ENCODE measurements around the gene ACADSB. TPM values are rescaled to one million over a fixed set of nuclear protein-coding genes. Genes with fewer than 3 reads are reported as not detected.

Gene ACADSB
- polyA plus RNA-seq, 3 donors: 3.9 to 14.7 (median 7.5) TPM

DNA sequence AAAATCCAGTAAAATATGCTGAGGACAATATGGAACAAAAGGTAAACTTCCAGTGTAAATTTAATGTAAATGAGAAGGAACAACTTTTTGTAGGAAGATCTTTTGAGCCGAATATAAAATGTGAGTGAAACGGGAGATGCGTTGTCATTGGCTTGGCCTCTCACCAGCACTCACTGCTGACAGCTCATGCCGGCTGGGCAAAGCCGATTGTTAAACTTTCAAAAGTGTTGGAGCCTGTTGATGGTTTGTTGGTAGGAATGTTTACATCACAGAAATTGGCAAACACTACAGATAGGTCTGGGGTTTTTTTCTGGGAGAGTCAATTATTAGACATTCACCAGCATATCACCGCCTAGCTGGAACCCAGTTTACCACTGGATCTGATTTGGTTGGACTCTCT lies 22.5 kb upstream of the ACADSB start:
- Histone ChIP-seq H3K27ac (ENCODE audit: low read depth in 1 of 2, low read length in 2 of 2) (no peak overlapping the region), H3K79me2 (ENCODE audit: insufficient read depth, low read length) (no peaks in the 10 kb centered on the region), H3K4me2 (replicated peaks; ENCODE audit: extremely low read depth, low read length, poor library complexity, severe bottlenecking) (no peak overlapping the region), H3K27me3 (ENCODE audit: control insufficient read depth in 2 of 2, insufficient read depth in 2 of 2, low read length in 2 of 2) (no peaks in the 10 kb centered on the region), H3K4me3 (replicated peaks in 1 of 3; ENCODE audit: low read depth in 2 of 3, low read length in 3 of 3) (no peak overlapping the region), H3K4me1 (ENCODE audit: control insufficient read depth in 1 of 2, insufficient read depth in 2 of 2, low read length in 2 of 2) (no peaks in the 10 kb centered on the region), H4K20me1 (ENCODE audit: insufficient read depth, low read length) (no peaks in the 10 kb centered on the region), H3K9me3 (replicated peaks in 1 of 2; ENCODE audit: control insufficient read depth in 1 of 2, insufficient read depth in 1 of 2, low read length in 2 of 2) (no peaks in the 10 kb centered on the region), H3K36me3 (replicated peaks in 1 of 2; ENCODE audit: control insufficient read depth in 1 of 2, insufficient read depth in 2 of 2, low read length in 2 of 2) (peaks cover 8 to 11% of the 10 kb centered on the region in 2 donors), H3K9ac (ENCODE audit: insufficient read depth, low read length, poor library complexity, severe bottlenecking) (no peak overlapping the region), H2AFZ (ENCODE audit: insufficient read depth, low read depth, low read length, poor library complexity, severe bottlenecking) (no peak overlapping the region)
- WGBS (ENCODE audit: insufficient coverage): 88% methylated on average over 3 of the region's 6 CpGs
- no peak overlapping the region for H3K27ac Mint-ChIP-seq
- DNase-seq: no peak
- no peaks in the 10 kb centered on the region for H3K27me3 Mint-ChIP-seq (ENCODE audit: low read depth in 3 of 3)
- peaks cover 23 to 24% of the 10 kb centered on the region in 2 donors for H3K36me3 Mint-ChIP-seq
- H3K4me1 Mint-ChIP-seq: no peaks in the 10 kb centered on the region
- H3K9me3 Mint-ChIP-seq: no peaks in the 10 kb centered on the region
- intact Hi-C loops (cut with micrococcal nuclease): no loop called here
- H3K4me3 Mint-ChIP-seq: no peak overlapping the region
- no peak for TF ChIP-seq CTCF (IDR thresholded peaks at IDR 0.05)

- no CpG with 5 or more reads among the region's 2 CpGs for WGBS (ENCODE audit: insufficient coverage)
- no peaks in the 10 kb centered on the region for H3K4me1 ChIP-seq (ENCODE audit: control insufficient read depth in 1 of 2, insufficient read depth in 2 of 2, low read length in 2 of 2)
- no peaks in the 10 kb centered on the region for H3K27me3 Mint-ChIP-seq (ENCODE audit: low read depth in 3 of 3)
- no peak for TF ChIP-seq CTCF (IDR thresholded peaks at IDR 0.05)
- no peak overlapping the region for H3K27ac Mint-ChIP-seq
- H3K27ac ChIP-seq (ENCODE audit: low read depth in 1 of 2, low read length in 2 of 2): no peak overlapping the region
- H3K4me3 Mint-ChIP-seq: no peak overlapping the region
- no peak overlapping the region for H3K4me3 ChIP-seq (replicated peaks in 1 of 3; ENCODE audit: low read depth in 2 of 3, low read length in 3 of 3)
- no peak for DNase-seq
- H2AFZ ChIP-seq (ENCODE audit: insufficient read depth, low read depth, low read length, poor library complexity, severe bottlenecking): no peak overlapping the region
- no peak overlapping the region for H3K9ac ChIP-seq (ENCODE audit: insufficient read depth, low read length, poor library complexity, severe bottlenecking)
- no peaks in the 10 kb centered on the region for H3K9me3 ChIP-seq (replicated peaks in 1 of 2; ENCODE audit: control insufficient read depth in 1 of 2, insufficient read depth in 1 of 2, low read length in 2 of 2)
- intact Hi-C loops (cut with micrococcal nuclease): no loop called here
- H4K20me1 ChIP-seq (ENCODE audit: insufficient read depth, low read length): peaks cover under 1% of the 10 kb centered on the region
- H3K4me2 ChIP-seq (replicated peaks; ENCODE audit: extremely low read depth, low read length, poor library complexity, severe bottlenecking): no peak overlapping the region
- H3K9me3 Mint-ChIP-seq: no peaks in the 10 kb centered on the region
- H3K4me1 Mint-ChIP-seq: no peaks in the 10 kb centered on the region
- no peaks in the 10 kb centered on the region for H3K79me2 ChIP-seq (ENCODE audit: insufficient read depth, low read length)
- peaks cover 30 to 32% of the 10 kb centered on the region in 2 donors for H3K36me3 Mint-ChIP-seq
- H3K27me3 ChIP-seq (ENCODE audit: control insufficient read depth in 2 of 2, insufficient read depth in 2 of 2, low read length in 2 of 2): no peaks in the 10 kb centered on the region
- H3K36me3 ChIP-seq (replicated peaks in 1 of 2; ENCODE audit: control insufficient read depth in 1 of 2, insufficient read depth in 2 of 2, low read length in 2 of 2): peaks cover 24 to 31% of the 10 kb centered on the region in 2 donors
These were observed 20.3 kb upstream of the ACADSB start for GRCh38 chr10:122988501-122988900.

All from CD14-positive monocyte (primary cell).